Heart left ventricle (tissue), 16 donors: ENCODE results near the gene OR1N2. TPM values are rescaled to one million over a fixed set of nuclear protein-coding genes. Genes with fewer than 3 reads are reported as not detected.
"Not testable (repeated sequence)": the region's sequence is repeated elsewhere in the genome, so short reads cannot be mapped to it uniquely, and the experiment has no call there.

Experiments
- ATAC-seq, 4 donors: fragments of 200-7000 bp; cut with Tn5 transposase; one replicate each; pipeline ENCODE4 v1.9.1; 2020 to 2022; ENCODE audit warnings: moderate library complexity in 4 of 4, mild to moderate bottlenecking in 3 of 4, moderate number of reproducible peaks in 1 of 4
- DNase-seq, 5 donors: peaks; one replicate each; pipeline ENCODE4 v3.0.0-alpha.2; 2020
- H3K27ac ChIP-seq, 12 donors: fragments of 200-600 bp; sonication (generic) in 4 of 12; one replicate each; pipeline versions ENCODE4 v1.5.0 to v1.8.0; 2016 to 2022; ENCODE audit warnings: mild to moderate bottlenecking in 2 of 12
- H3K27me3 ChIP-seq, 9 donors: fragments of 200-600 bp; sonication (generic) in 2 of 9; one replicate each; pipeline versions ENCODE4 v1.5.1 to v1.8.0; 2016 to 2022; ENCODE audit warnings: mild to moderate bottlenecking in 3 of 9
- H3K36me3 ChIP-seq, 9 donors: fragments of 200-600 bp; sonication (generic) in 2 of 9; one replicate each; pipeline versions ENCODE4 v1.5.0 to v1.8.0; 2018 to 2022; ENCODE audit warnings: mild to moderate bottlenecking in 2 of 9
- H3K4me1 ChIP-seq, 12 donors: fragments of 200-600 bp; sonication (generic) in 4 of 12; one replicate each; pipeline versions ENCODE4 v1.5.0 to v1.8.0; 2016 to 2022; ENCODE audit warnings: mild to moderate bottlenecking in 3 of 12
- H3K4me3 ChIP-seq, 12 donors: fragments of 200-600 bp; sonication (generic) in 4 of 12; one replicate each; pipeline versions ENCODE4 v1.5.0 to v1.8.0; 2017 to 2022; ENCODE audit warnings: mild to moderate bottlenecking in 9 of 12, moderate library complexity in 4 of 12
- H3K9me3 ChIP-seq, 12 donors: fragments of 200-600 bp; sonication (generic) in 4 of 12; one replicate each; pipeline versions ENCODE4 v1.5.0 to v1.8.0; 2016 to 2022; ENCODE audit warnings: mild to moderate bottlenecking in 1 of 12
- CTCF ChIP-seq, 12 donors: fragments of 200-600 bp; sonication (generic) in 4 of 12; IDR thresholded peaks; one replicate each; pipeline versions ENCODE4 v1.5.0 to v1.8.0; 2018 to 2022; ENCODE audit warnings: antibody characterized with exemption in 12 of 12, mild to moderate bottlenecking in 5 of 12
- POLR2A ChIP-seq, 2 donors: fragments of 450-650 bp; IDR thresholded peaks; one replicate each; pipeline ENCODE4 v1.6.1; 2017; ENCODE audit warnings: antibody characterized with exemption in 2 of 2, mild to moderate bottlenecking in 2 of 2, moderate library complexity in 2 of 2
- WGBS, 4 donors: extraction: QIAGEN DNeasy Blood & Tissue Kit in 2 of 4; methylation state at CpG; one replicate each; pipeline versions ENCODE4 v1.1.5 to v1.1.7; 2013 to 2018; 5-methylcytosine and 5-hydroxymethylcytosine counted together
- intact Hi-C, 10 donors: fragments of 100-400 bp; cut with DNase I; formaldehyde crosslinking; loops; one replicate each; pipeline versions ENCODE4 v1.11.1 to v1.14.2; 2022
- polyA plus RNA-seq, 2 donors: library from polyadenylated mRNA; stranded (reverse); fragments of 200-250 nt; gene quantifications; one replicate each; pipeline ENCODE4 v1.2.3, GENCODE V29; 2013
- total RNA-seq, 9 donors: library from RNA; depleted of rRNA in 2 of 9; stranded (reverse); fragments of >200 nt in 2 of 9; fragmentation: NEBNext Ultra II Directional in 3 of 9; extraction: Animal tissue kit (Norgen Biotek cat#: 25700) in 3 of 9; gene quantifications; one replicate each; pipeline versions ENCODE4 v1.1.0 to v1.2.4, GENCODE V29; 2016 to 2023
- donor health status: ischemic (EF 13 %, LVEDD 7.1; RV severe dilation, severe dysfunction).
- donor health status: healthy with polysubstance abuse.
- donor health status: DM: no; HTN: yes; CAD: no.
- donor health status: DM: no; HTN: no; CAD: no.
- donor health status: ischemic (EF 25% LVEDD 6.9; RV normal size, moderate dysfunction).
- donor health status: ischemic (EF 25% LVEDD 5.7; RV mildly dilated, moderate dysfunction).
- donor health status: healthy.
- donor health status: DM: yes; HTN: yes; CAD: no.
- donor health status: ischemic (EF 35%, LVEDD 5.7; RV mildly dilated, moderate dysfunction).
- donor health status: nonischemic (EF 11% LVEDD 7.7; RV severe dilation, severe dysfunction).
- donor health status: DM: yes; HTN: yes; CAD: no.
- donor health status: PGD.
- donor health status: ischemic (EF 29% LVEDD 5.4; RV normal size, mild dysfunction).
- donor health status: nonischemic (EF 23%, LVEDD 6.1; RV moderate dilation, normal function).

OR1N2 gene
- total and polyA plus RNA-seq, 11 donors = not detected

- H3K27ac ChIP-seq = no peak within 1 kb of the TSS
- 74 to 79% (median 77%) methylated on average over 4 of the region's 4 CpGs for WGBS, 4 donors
- H3K4me1 ChIP-seq = no peaks in the 10 kb centered on the region
- TF ChIP-seq CTCF (IDR thresholded peaks at IDR 0.05) (no peak), POLR2A (IDR thresholded peaks at IDR 0.05) (no peak)
- ATAC-seq = no peak
- H3K36me3 ChIP-seq = no peaks in the 10 kb centered on the region
- intact Hi-C loops = no loop called here
- DNase-seq = no peak
- no peaks in the 10 kb centered on the region for H3K9me3 ChIP-seq
- H3K4me3 ChIP-seq = no peak within 1 kb of the TSS
- H3K27me3 ChIP-seq = peaks cover 0 to 28% (median 0%) of the 10 kb centered on the region in 9 donors
Observed at GRCh38 chr9:122518841-122519240, 34.1 kb upstream of the OR1N2 start, which contains the start of gene OR1J4. Gene OR1J4 (plus strand): TSS chr9:122519141. CDS start chr9:122519141, 0 bp downstream.

GRCh38 chr9:122519376-122519775 lies 33.5 kb upstream of the OR1N2 start:
- DNase-seq (no peak), ATAC-seq (no peak)
- WGBS, 4 donors = 86 to 94% (median 87%) methylated on average over 3 of the region's 3 CpGs
- Histone ChIP-seq H3K9me3 (no peaks in the 10 kb centered on the region), H3K27ac (no peak overlapping the region), H3K4me3 (no peak overlapping the region), H3K36me3 (no peaks in the 10 kb centered on the region), H3K27me3 (peaks cover 0 to 28% (median 0%) of the 10 kb centered on the region in 9 donors), H3K4me1 (no peaks in the 10 kb centered on the region)
- intact Hi-C loops = no loop called here
- TF ChIP-seq POLR2A (IDR thresholded peaks at IDR 0.05) (no peak), CTCF (IDR thresholded peaks at IDR 0.05) (no peak)

- intact Hi-C loops = no loop called here
- Histone ChIP-seq H3K9me3 (no peaks in the 10 kb centered on the region), H3K27ac (no peak overlapping the region), H3K4me1 (no peaks in the 10 kb centered on the region), H3K36me3 (no peaks in the 10 kb centered on the region), H3K27me3 (peaks cover 0 to 13% (median 0%) of the 10 kb centered on the region in 9 donors), H3K4me3 (no peak overlapping the region)
- TF ChIP-seq POLR2A (IDR thresholded peaks at IDR 0.05) = no peak
- TF ChIP-seq CTCF (IDR thresholded peaks at IDR 0.05) = no peak
- WGBS, 4 donors = 81 to 83% (median 82%) methylated on average over 10 of the region's 10 CpGs
- no peak for DNase-seq
- ATAC-seq = no peak
Observed at GRCh38 chr9:122526602-122527001, 26.3 kb upstream of the OR1N2 start.

- intact Hi-C loops = no loop called here
- no peak for TF ChIP-seq POLR2A (IDR thresholded peaks at IDR 0.05)
- TF ChIP-seq CTCF (IDR thresholded peaks at IDR 0.05) = no peak
- Histone ChIP-seq H3K9me3 (no peaks in the 10 kb centered on the region), H3K4me3 (no peak within 1 kb of the TSS), H3K27me3 (peaks cover 0 to 9% (median 0%) of the 10 kb centered on the region in 9 donors), H3K4me1 (no peaks in the 10 kb centered on the region), H3K36me3 (no peaks in the 10 kb centered on the region), H3K27ac (no peak within 1 kb of the TSS)
- ATAC-seq (no peak), DNase-seq (no peak)
- WGBS, 4 donors = 84 to 89% (median 87%) methylated on average over 3 of the region's 3 CpGs
Observed at GRCh38 chr9:122527193-122527592, 25.7 kb upstream of the OR1N2 start, which contains the start of gene OR1N1. Gene OR1N1 (minus strand): TSS chr9:122527293. CDS start chr9:122527293, 0 bp downstream.

GRCh38 chr9:122531157-122531556 lies 21.8 kb upstream of the OR1N2 start:
- WGBS, 4 donors = 44 to 69% (median 64%) methylated on average over 4 of the region's 4 CpGs
- H3K4me3 ChIP-seq, DNase-seq, H3K9me3 ChIP-seq, H3K4me1 ChIP-seq, H3K36me3 ChIP-seq, ATAC-seq, intact Hi-C loops, H3K27ac ChIP-seq, H3K27me3 ChIP-seq: not testable (repeated sequence)
